IgD-negative memory B cell (primary cell): ENCODE results near the gene RPUSD4. TPM values are rescaled to one million over a fixed set of nuclear protein-coding genes. Genes with fewer than 3 reads are reported as not detected.

Experiments
- polyA plus RNA-seq: library from polyadenylated mRNA; unstranded; fragments of 300-500 nt; fragmentation: Illumina TruSeq; gene quantifications from one replicate; pipeline ENCODE4 v1.2.3, GENCODE V29; 2021

Gene RPUSD4
- polyA plus RNA-seq, 1 donor from 2014 or later: 19.5 TPM

Other genes with a start within 250 kb of the RPUSD4 start
- not detected for gene CDON, start 148.8 kb downstream of the RPUSD4 start, polyA plus RNA-seq
- gene FAM118B, start 132 bp upstream of the RPUSD4 start, polyA plus RNA-seq: 11.1 TPM
- gene SRPRA, start 57.2 kb upstream of the RPUSD4 start, polyA plus RNA-seq: 81.7 TPM
- 12.0 TPM for gene FOXRED1, start 57.5 kb upstream of the RPUSD4 start, polyA plus RNA-seq
- 13.0 TPM for gene TIRAP, start 71.4 kb upstream of the RPUSD4 start, polyA plus RNA-seq
- gene DCPS, start 92.4 kb upstream of the RPUSD4 start, polyA plus RNA-seq: 76.9 TPM
- 3.6 TPM for gene ST3GAL4, start 144.0 kb upstream of the RPUSD4 start, polyA plus RNA-seq